Lower leg skin (tissue), 3 donors: ENCODE results near the gene TMC8.

Source experiments
- CTCF ChIP-seq, 3 donors: fragments of 450-650 bp; IDR thresholded peaks; one replicate each; pipeline ENCODE4 v1.5.1; 2016; ENCODE audit warnings: antibody characterized with exemption in 3 of 3, mild to moderate bottlenecking in 3 of 3, moderate library complexity in 2 of 3
- POLR2A ChIP-seq, 2 donors: fragments of 450-650 bp; IDR thresholded peaks; one replicate each; pipeline ENCODE4 v1.6.1; 2016 to 2017; ENCODE audit warnings: antibody characterized with exemption in 2 of 2, mild to moderate bottlenecking in 1 of 2, moderate library complexity in 1 of 2

- TF ChIP-seq CTCF (IDR thresholded peaks at IDR 0.05) (no peak), POLR2A (IDR thresholded peaks at IDR 0.05) (no peak)
These were observed 29.1 kb downstream of the TMC8 start for GRCh38 chr17:78159575-78160158.
